Muscle layer of duodenum (tissue), 2 donors: Measurements from ENCODE around the gene CNNM4.
A peak's percentile ranks its signal among the peaks of the same experiment; 100 is the strongest.

ENCODE experiments used
- H3K27ac ChIP-seq: one replicate; pipeline ENCODE4 v1.7.0; 2013; ENCODE audit warnings: mild to moderate bottlenecking, low read length
- H3K27me3 ChIP-seq: one replicate; pipeline ENCODE4 v1.7.0; 2013; ENCODE audit warnings: low read depth, mild to moderate bottlenecking, control low read depth, low read length
- H3K36me3 ChIP-seq, 2 donors: one replicate each; pipeline ENCODE4 v1.7.0; 2013; ENCODE audit warnings: low read length in 2 of 2, control low read depth in 1 of 2, mild to moderate bottlenecking in 1 of 2; ENCODE audit not compliant: insufficient read depth in 2 of 2, control insufficient read depth in 1 of 2
- H3K4me1 ChIP-seq, 2 donors: one replicate each; pipeline ENCODE4 v1.7.0; 2013; ENCODE audit warnings: low read length in 2 of 2, mild to moderate bottlenecking in 2 of 2, control low read depth in 1 of 2, moderate library complexity in 1 of 2; ENCODE audit not compliant: insufficient read depth in 2 of 2, control insufficient read depth in 1 of 2
- H3K4me3 ChIP-seq, 2 donors: one replicate each; pipeline ENCODE4 v1.7.0; 2013; ENCODE audit warnings: low read length in 2 of 2, low read depth in 1 of 2, mild to moderate bottlenecking in 1 of 2
- H3K9me3 ChIP-seq, 2 donors: one replicate each; pipeline ENCODE4 v1.7.0; 2013; ENCODE audit warnings: low read length in 2 of 2, control low read depth in 1 of 2, mild to moderate bottlenecking in 1 of 2; ENCODE audit not compliant: control insufficient read depth in 1 of 2
- donor health status: healthy.

Gene CNNM4

DNA sequence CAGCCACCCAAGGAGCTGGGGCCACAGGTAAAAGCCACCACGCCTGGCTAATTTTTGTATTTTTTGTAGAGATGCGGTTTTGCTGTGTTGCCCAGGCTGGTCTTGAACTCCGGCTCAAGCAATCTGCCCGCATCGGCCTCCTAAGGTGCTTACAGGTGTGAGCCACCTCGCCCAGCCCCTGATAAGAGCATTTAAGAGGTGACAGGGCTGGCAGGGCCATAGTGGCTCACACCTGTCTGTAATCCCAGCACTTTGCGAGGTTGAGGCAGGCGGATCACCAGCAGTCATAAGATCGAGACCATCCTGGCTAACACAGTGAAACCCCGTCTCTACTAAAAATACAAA, 46.4 kb downstream of the CNNM4 start:
- Histone ChIP-seq H3K27me3 (no peaks in the 10 kb centered on the region), H3K9me3 (no peaks in the 10 kb centered on the region), H3K36me3 (peaks cover 5 to 30% of the 10 kb centered on the region in 2 donors), H3K4me1 (peaks cover 0 to 3% of the 10 kb centered on the region in 2 donors), H3K27ac (no peak overlapping the region), H3K4me3 (no peak overlapping the region)

DNA sequence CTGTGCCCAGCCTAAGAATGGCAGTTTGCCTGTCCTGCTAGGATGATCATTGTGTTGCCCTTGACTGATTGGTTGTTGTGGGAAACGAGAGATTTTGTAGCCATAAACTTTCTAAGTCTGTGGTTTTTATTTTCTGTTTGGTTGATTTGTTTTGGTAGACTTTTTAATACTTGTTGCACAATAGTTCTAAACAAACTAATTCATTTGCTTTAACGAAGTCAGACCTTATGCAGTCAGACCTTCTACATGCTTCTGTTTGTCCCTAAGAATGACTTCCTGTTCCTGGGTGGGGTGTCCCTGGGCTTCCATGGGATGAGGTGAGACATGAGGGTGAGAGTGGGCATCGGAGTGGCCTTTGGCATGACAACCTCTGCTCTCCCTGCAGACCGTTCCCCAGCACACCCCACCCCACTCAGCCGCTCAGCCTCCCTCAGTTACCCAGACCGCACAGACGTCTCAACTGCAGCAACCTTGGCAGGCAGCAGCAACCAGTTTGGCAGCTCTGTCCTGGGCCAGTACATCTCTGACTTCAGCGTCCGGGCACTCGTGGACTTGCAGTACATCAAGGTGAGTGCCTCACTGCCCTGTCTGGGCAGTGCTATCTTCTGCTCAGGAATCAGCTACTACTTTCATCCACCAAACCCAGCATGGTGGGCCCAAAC, 47.6 kb downstream of the CNNM4 start:
- Histone ChIP-seq H3K9me3 (no peaks in the 10 kb centered on the region), H3K4me1 (peaks cover 3 to 10% of the 10 kb centered on the region in 2 donors), H3K27ac (no peak overlapping the region), H3K36me3 (peaks cover 5 to 24% of the 10 kb centered on the region in 2 donors), H3K4me3 (no peak overlapping the region), H3K27me3 (no peaks in the 10 kb centered on the region)

- peaks cover 3 to 10% of the 10 kb centered on the region in 2 donors for H3K4me1 ChIP-seq
Observed at GRCh38 chr2:96809216-96809882, 48.6 kb downstream of the CNNM4 start.

GRCh38 chr2:96809951-96810782, 49.5 kb downstream of the CNNM4 start:
- no peak overlapping the region for H3K27ac ChIP-seq

More at GRCh38 chr2:96809216-96809882, 48.6 kb downstream of the CNNM4 start:
- Histone ChIP-seq H3K9me3 (no peaks in the 10 kb centered on the region), H3K27ac (no peak overlapping the region), H3K36me3 (peaks cover 5 to 24% of the 10 kb centered on the region in 2 donors), H3K4me3 (no peak overlapping the region), H3K27me3 (no peaks in the 10 kb centered on the region)

DNA sequence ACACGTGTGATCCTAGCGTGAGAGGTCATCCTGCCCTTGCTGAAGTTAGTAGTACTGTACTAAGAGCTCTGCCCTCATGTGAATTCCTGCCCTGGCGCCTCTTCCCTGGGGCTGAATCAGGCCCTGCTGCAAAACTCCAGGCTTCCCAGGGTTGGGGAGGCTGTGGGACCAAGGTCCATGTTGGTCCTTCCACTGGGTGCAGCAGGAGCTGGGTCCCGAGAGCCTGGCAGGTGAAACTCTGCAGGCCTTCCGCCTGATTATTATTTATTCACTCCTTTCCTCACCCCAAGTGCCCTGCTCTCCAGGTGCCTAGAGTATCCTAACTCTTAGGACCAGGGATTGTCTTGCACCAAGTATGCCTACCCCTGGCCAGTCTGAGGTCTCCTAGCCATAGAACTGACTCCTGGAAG, 50.1 kb downstream of the CNNM4 start:
- H3K4me3 ChIP-seq = no peak overlapping the region

More at GRCh38 chr2:96809951-96810782, 49.5 kb downstream of the CNNM4 start:
- Histone ChIP-seq H3K9me3 (no peaks in the 10 kb centered on the region), H3K36me3 (peaks cover 5 to 24% of the 10 kb centered on the region in 2 donors), H3K27me3 (no peaks in the 10 kb centered on the region), H3K4me1 (peaks cover 5 to 11% of the 10 kb centered on the region in 2 donors), H3K4me3 (no peak overlapping the region)

DNA sequence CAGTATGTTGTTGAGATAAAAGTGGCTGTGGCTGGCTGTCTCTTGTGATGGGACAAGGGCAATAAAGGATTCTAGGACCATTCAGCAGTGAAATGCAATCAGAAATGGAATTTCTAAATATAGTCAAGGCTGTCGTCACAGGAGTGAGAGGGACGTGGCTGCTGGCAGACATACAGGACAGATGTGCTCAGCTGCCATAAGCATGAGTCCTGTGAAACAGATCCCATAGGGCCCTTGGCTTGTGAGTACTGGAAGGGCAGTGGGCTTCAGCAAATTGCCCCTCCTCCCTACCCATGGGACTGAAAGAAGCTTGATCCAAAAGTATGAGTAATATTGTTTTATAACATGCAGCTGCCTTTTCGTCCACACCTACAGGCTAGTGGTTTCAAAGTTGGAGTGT, 51.2 kb downstream of the CNNM4 start:
- H3K4me1 ChIP-seq = peaks cover 6 to 15% of the 10 kb centered on the region in 2 donors
- no peak overlapping the region for H3K4me3 ChIP-seq
- peaks cover 5 to 24% of the 10 kb centered on the region in 2 donors for H3K36me3 ChIP-seq
- H3K27ac ChIP-seq = no peak overlapping the region
- no peaks in the 10 kb centered on the region for H3K9me3 ChIP-seq
- no peaks in the 10 kb centered on the region for H3K27me3 ChIP-seq

More for the DNA sequence above, 50.1 kb downstream of the CNNM4 start:
- H3K36me3 ChIP-seq = peaks cover 5 to 24% of the 10 kb centered on the region in 2 donors
- H3K27me3 ChIP-seq = no peaks in the 10 kb centered on the region
- H3K9me3 ChIP-seq = no peaks in the 10 kb centered on the region
- H3K27ac ChIP-seq = no peak overlapping the region
- peaks cover 6 to 15% of the 10 kb centered on the region in 2 donors for H3K4me1 ChIP-seq

- no peaks in the 10 kb centered on the region for H3K9me3 ChIP-seq
- no peak overlapping the region for H3K4me3 ChIP-seq
- no peaks in the 10 kb centered on the region for H3K27me3 ChIP-seq
- H3K27ac ChIP-seq = no peak overlapping the region
- H3K36me3 ChIP-seq = peaks cover under 1 to 22% of the 10 kb centered on the region in 2 donors
- peaks cover 16 to 29% of the 10 kb centered on the region in 2 donors for H3K4me1 ChIP-seq
Observed at GRCh38 chr2:96813656-96814055, 53.0 kb downstream of the CNNM4 start.

DNA sequence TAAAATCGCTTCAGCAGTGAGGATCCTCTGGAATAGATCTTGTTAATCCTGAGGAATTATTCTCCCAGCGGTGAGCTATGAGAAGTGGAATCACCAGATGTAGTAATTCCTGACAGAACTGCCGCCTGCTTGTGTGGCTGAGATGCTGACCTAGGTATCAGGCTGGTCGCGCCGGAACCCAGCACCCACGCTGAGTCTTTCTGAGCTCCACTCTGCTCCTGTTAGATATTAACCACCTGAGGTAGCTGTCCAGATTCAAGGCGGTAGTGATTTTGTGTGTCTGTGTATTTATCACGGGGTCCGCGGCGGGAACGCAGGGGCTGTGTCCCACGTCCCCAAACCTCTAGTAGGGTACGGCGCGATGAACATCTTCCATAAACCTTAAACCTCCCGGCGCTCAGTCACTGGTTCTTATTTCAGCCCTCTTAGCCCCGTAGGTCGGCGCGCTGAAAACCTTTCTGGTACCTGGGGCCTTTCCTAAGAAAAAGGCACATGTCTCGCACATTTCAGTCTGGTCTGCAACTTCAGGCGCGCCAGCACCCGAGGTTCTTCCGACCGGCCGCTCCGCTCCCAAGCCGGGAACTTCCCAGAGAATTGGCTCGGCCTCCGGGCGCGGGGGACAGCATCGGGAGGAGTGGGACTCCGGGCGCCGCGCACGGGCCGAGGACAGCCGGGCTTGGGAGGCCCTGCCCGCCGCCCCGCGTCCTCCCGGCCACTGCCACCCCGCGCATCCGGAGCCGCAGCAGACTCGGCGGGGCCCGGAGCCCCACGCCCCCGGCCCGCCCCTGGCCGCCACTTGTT, 54.8 kb downstream of the CNNM4 start:
- no peaks in the 10 kb centered on the region for H3K27me3 ChIP-seq
- H3K27ac ChIP-seq = peak overlapping the region; percentile 60
- H3K4me1 ChIP-seq = peaks cover 33 to 47% of the 10 kb centered on the region in 2 donors
- H3K4me3 ChIP-seq = peak overlapping the region; percentile 64 to 74
- peaks cover 4 to 8% of the 10 kb centered on the region in 2 donors for H3K36me3 ChIP-seq
- H3K9me3 ChIP-seq = no peaks in the 10 kb centered on the region

DNA sequence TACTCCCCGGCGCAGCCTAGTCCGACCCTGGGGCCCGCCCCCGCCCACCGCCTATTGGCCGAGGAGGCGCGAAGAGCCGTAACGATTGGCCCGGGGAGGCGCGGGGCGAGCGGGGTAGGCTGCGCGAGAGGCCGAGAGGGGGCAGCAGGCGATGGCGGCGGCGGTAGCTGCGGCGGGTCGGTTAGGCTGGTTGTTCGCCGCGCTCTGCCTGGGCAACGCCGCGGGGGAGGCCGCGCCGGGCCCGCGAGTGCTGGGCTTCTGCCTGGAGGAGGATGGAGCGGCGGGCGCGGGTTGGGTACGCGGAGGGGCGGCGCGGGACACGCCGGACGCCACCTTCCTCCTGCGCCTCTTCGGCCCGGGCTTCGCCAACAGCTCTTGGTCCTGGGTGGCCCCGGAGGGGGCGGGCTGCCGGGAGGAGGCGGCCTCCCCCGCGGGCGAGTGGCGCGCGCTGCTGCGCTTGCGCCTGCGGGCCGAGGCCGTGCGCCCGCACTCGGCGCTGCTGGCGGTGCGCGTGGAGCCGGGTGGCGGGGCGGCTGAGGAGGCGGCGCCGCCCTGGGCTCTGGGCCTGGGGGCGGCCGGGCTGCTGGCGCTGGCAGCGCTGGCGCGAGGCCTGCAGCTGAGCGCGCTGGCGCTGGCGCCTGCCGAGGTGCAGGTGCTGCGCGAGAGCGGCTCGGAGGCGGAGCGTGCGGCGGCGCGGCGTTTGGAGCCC, 55.6 kb downstream of the CNNM4 start, which contains the start of gene CNNM3:
CNNM3 (plus strand) TSS at position 142 of the 709 bp plus-strand sequence; CDS start at position 152, 10 bp downstream.
- Histone ChIP-seq H3K4me3 (peak within 1 kb of the TSS; percentile 73 to 82), H3K4me1 (peaks cover 34 to 53% of the 10 kb centered on the region in 2 donors), H3K9me3 (no peaks in the 10 kb centered on the region), H3K27me3 (no peaks in the 10 kb centered on the region), H3K36me3 (peaks cover under 1 to 4% of the 10 kb centered on the region in 2 donors), H3K27ac (peak within 1 kb of the TSS; percentile 60)
